ENCODE measurements around the gene GREB1. TPM values are rescaled to one million over a fixed set of nuclear protein-coding genes. Genes with fewer than 3 reads are reported as not detected.

Gene GREB1, protein sequence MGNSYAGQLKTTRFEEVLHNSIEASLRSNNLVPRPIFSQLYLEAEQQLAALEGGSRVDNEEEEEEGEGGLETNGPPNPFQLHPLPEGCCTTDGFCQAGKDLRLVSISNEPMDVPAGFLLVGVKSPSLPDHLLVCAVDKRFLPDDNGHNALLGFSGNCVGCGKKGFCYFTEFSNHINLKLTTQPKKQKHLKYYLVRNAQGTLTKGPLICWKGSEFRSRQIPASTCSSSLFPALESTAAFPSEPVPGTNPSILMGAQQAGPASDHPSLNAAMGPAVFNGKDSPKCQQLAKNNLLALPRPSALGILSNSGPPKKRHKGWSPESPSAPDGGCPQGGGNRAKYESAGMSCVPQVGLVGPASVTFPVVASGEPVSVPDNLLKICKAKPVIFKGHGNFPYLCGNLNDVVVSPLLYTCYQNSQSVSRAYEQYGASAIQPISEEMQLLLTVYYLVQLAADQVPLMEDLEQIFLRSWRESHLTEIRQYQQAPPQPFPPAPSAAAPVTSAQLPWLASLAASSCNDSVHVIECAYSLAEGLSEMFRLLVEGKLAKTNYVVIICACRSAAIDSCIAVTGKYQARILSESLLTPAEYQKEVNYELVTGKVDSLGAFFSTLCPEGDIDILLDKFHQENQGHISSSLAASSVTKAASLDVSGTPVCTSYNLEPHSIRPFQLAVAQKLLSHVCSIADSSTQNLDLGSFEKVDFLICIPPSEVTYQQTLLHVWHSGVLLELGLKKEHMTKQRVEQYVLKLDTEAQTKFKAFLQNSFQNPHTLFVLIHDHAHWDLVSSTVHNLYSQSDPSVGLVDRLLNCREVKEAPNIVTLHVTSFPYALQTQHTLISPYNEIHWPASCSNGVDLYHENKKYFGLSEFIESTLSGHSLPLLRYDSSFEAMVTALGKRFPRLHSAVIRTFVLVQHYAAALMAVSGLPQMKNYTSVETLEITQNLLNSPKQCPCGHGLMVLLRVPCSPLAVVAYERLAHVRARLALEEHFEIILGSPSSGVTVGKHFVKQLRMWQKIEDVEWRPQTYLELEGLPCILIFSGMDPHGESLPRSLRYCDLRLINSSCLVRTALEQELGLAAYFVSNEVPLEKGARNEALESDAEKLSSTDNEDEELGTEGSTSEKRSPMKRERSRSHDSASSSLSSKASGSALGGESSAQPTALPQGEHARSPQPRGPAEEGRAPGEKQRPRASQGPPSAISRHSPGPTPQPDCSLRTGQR (N-terminal part only)
- total RNA-seq, result under 1 TPM; 0.13 to 0.33 TPM

DNA sequence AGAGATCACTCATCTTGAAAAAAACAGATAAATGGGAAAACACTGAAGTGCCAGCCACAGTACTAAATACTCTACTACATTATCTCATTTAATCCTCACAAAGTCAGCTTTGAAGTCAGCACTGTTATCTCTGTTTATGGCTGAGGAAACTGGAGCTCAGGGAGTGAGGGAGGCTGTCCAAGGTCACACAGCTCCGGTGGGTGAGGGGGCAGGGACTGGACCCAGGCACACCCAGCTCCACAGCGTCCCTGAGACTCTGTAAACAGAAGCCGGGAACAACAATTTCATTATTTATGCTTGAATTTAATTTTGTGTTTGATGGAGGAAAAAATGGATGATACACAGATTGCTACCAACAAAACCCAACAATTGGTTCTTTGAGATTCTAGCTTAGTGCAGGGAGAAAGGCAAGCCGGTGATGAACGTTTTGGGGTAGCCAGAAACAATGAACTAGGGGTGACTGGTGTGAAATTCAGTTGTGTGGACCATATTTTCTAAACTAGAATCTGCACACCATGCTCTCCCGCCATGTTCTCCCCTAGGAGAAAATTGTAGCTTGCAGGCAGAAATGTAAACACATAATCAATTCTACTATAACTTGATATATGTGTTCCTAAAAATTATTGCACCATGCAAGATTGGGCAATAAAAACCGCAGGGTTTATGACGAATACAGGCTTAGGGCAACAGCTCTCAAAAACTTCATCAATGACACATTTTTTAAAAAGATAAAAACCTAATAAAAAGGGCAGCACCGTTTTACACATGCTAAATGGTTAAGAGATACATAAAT is at the start of gene GREB1:
TSS of gene GREB1 (plus strand) at position 768 of the 793 bp plus-strand sequence. CDS start 22,570 bp downstream, outside the sequence.
- H3K4me3 Mint-ChIP-seq, result no peak within 1 kb of the TSS
- H3K9me3 Mint-ChIP-seq, result no peaks in the 10 kb centered on the region
- no peaks in the 10 kb centered on the region for H3K4me1 Mint-ChIP-seq
- ChIA-PET CTCF (interaction anchor here (1.9 kb wide), 1 partner anchor 51 kb away, joined by 5 read pairs; no protein-coding TSS in a partner anchor), POLR2A (no interaction called here)
- no peaks in the 10 kb centered on the region for H3K36me3 Mint-ChIP-seq (ENCODE audit: low read depth)
- peaks cover 29% of the 10 kb centered on the region for H3K27me3 Mint-ChIP-seq
- no peak for DNase-seq
- no peak within 1 kb of the TSS for H3K27ac Mint-ChIP-seq

DNA sequence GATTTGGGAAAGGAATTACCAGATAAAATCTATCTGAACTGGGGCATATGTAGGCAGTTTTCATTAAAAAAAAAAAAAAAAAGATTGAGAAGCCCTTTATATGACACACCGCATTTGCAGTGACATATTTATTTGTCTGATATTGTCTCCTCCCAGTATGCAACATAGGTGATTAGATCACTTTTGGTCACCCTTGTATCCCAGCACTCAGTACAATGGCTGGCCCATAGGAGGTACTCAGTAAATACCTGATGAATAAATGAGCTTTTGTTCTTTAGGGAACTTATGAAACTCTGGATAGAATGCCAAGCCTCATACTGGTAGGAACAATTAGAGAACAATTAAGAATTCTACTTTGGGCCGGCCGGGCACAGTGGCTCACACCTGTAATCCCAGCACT is 45.0 kb upstream of the GREB1 start:
- Mint-ChIP-seq H3K27ac (no peak overlapping the region), H3K36me3 (ENCODE audit: low read depth) (no peaks in the 10 kb centered on the region), H3K9me3 (no peaks in the 10 kb centered on the region), H3K4me1 (peaks cover 4% of the 10 kb centered on the region), H3K4me3 (no peak overlapping the region), H3K27me3 (peaks cover 31% of the 10 kb centered on the region)
- no peak for DNase-seq
- ChIA-PET POLR2A (no interaction called here), CTCF (interaction anchor here (0.6 kb wide), 1 partner anchor 8 kb away, joined by 4 read pairs; no protein-coding TSS in a partner anchor)

DNA sequence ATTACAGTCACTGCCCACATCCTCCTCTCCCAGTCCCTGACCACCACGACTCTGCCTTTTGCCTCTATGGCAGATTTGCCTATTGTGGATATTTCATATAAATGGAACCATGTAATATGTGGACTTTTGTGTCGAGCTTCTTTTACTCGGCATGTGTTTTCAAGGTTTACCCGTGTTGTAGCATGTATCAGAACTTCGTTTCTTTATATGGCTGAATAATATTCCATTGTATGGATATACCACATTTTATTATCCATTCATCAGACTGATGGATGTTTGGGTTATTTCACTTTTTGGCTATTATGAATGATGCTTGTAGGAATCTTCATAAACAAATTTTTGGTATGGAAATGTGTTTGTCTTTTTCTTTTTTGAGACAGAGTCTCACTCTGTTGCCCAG is 43.7 kb upstream of the GREB1 start:
- POLR2A ChIA-PET, result no interaction called here
- CTCF ChIA-PET, result no interaction called here
- H3K9me3 Mint-ChIP-seq, result no peaks in the 10 kb centered on the region
- H3K27me3 Mint-ChIP-seq, result peaks cover 26% of the 10 kb centered on the region
- H3K36me3 Mint-ChIP-seq (ENCODE audit: low read depth), result no peaks in the 10 kb centered on the region
- H3K27ac Mint-ChIP-seq, result no peak overlapping the region
- DNase-seq, result no peak
- no peak overlapping the region for H3K4me3 Mint-ChIP-seq
- no peaks in the 10 kb centered on the region for H3K4me1 Mint-ChIP-seq

DNA sequence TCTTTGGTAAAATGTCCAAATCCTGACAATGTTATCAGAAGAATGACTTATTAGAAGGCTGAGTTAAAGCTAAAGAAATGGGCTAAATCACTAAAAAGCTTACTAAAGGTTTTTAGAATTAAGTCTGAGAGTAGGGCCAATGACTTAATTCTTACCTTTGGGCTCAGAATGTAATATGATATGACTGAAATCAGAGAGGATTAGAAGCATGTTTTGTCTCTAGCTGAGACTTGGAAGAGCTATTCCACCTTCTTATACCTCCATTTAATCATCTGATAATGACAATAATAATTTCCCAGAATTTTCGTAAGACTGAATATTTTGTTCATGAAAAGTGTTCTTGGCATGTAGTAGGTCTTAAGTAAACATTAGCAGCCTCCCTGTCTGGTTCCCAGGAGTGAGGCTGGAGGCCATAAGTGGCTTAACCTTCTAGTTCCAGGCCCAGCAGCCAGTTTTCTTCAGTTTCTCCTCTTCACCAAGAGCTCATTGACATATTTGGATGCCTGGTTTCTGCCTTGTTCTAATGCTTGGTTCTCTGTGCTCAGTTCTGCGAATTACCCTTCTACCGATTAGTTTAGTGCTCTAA is 42.4 kb upstream of the GREB1 start:
- no peak for DNase-seq
- ChIA-PET POLR2A (no interaction called here), CTCF (no interaction called here)
- H3K4me3 Mint-ChIP-seq, result no peak overlapping the region
- peaks cover 18% of the 10 kb centered on the region for H3K27me3 Mint-ChIP-seq
- no peaks in the 10 kb centered on the region for H3K36me3 Mint-ChIP-seq (ENCODE audit: low read depth)
- H3K4me1 Mint-ChIP-seq, result no peaks in the 10 kb centered on the region
- H3K27ac Mint-ChIP-seq, result no peak overlapping the region
- H3K9me3 Mint-ChIP-seq, result no peaks in the 10 kb centered on the region

DNA sequence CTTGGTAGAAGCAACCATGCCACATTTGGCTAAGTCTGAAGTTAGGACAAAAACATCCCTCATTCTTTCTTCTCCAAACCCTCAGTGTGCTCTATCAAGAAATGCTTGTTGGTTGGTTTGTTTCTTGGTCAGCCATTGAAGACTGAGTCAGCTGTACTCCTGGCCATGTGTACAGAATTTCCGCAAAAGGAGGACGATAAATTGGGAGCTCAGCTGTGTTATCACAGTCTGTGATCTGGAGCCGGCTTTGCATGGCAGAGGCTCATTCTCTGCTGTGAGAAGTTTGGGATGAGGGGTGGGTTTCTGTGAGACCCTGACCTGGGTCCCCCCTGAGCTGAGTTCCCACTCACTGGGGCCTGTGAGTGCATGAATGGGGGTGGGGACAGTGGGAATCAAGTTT is 41.6 kb upstream of the GREB1 start:
- DNase-seq, result no peak
- H3K27ac Mint-ChIP-seq, result no peak overlapping the region
- no peaks in the 10 kb centered on the region for H3K36me3 Mint-ChIP-seq (ENCODE audit: low read depth)
- no peaks in the 10 kb centered on the region for H3K4me1 Mint-ChIP-seq
- H3K4me3 Mint-ChIP-seq, result no peak overlapping the region
- ChIA-PET CTCF (no interaction called here), POLR2A (no interaction called here)
- peaks cover 15% of the 10 kb centered on the region for H3K27me3 Mint-ChIP-seq
- H3K9me3 Mint-ChIP-seq, result no peaks in the 10 kb centered on the region

DNA sequence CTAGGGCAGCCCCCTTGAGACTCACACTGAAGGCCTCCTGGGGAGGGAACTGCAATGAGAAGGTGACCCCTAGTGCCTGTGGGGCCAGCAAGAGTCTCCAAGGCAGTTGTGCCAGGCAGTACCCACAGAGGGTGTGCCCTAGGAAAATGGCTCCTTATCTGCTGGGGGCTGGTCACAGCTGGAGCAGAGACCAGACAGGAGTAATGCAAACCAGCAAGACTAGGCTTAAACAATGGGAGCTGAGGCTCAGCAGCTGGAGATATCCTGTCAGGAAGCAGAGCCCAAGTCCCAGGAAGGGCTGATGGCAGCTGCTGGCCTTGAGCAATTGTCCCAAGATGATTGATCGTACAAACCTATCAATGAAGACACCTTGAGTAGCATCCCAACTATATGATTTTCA is 41.1 kb upstream of the GREB1 start:
- no peak for DNase-seq
- Mint-ChIP-seq H3K4me3 (no peak overlapping the region), H3K27ac (no peak overlapping the region), H3K36me3 (ENCODE audit: low read depth) (no peaks in the 10 kb centered on the region), H3K4me1 (no peaks in the 10 kb centered on the region), H3K9me3 (no peaks in the 10 kb centered on the region), H3K27me3 (peaks cover 10% of the 10 kb centered on the region)
- CTCF ChIA-PET, result no interaction called here
- POLR2A ChIA-PET, result no interaction called here

DNA sequence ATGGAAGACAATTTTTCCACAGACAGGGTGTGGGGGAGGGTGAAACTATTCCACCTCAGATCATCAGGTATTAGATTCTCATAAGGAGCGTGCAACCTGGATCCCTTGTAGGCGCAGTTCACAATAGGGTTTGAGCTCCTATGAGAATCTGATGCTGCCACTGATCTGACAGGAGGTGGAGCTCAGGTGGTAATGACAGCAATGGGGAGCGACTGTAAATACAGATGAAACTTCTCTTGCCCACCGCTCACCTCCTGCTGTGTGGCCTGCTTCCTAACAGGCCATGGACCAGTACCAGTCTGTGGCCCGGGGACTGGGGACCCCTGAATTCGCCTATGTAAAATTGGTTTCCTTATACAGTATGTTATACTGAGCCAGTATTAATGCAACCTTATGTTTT is 40.6 kb upstream of the GREB1 start:
- Mint-ChIP-seq H3K4me3 (no peak overlapping the region), H3K36me3 (ENCODE audit: low read depth) (no peaks in the 10 kb centered on the region), H3K4me1 (peaks cover under 1% of the 10 kb centered on the region), H3K27me3 (peaks cover 8% of the 10 kb centered on the region), H3K9me3 (no peaks in the 10 kb centered on the region), H3K27ac (no peak overlapping the region)
- CTCF ChIA-PET, result no interaction called here
- DNase-seq, result no peak
- POLR2A ChIA-PET, result no interaction called here

DNA sequence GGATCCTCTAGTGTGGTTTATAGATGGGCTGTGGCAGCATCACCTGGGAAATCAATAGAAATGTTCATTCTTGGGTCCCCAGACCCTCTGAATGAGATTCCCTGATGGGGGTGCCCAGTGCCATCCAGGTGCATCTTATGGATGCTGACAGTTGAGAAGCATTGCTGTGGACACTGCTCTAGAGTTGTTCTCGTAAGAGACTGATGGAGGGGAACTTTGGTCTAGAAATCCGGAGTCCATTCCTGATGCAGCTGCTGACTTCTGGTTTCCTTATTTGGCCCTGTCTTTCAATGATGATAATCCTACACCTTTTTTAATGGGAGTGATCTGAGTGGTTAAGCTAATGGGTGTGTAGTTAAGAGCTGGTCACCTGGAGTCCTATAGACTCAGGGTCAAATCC is 39.5 kb upstream of the GREB1 start:
- ChIA-PET CTCF (interaction anchor here (0.5 to 0.7 kb wide), 2 partner anchors 29 to 97 kb away, joined by 3 read pairs; no protein-coding TSS in a partner anchor), POLR2A (no interaction called here)
- Mint-ChIP-seq H3K4me3 (no peak overlapping the region), H3K9me3 (no peaks in the 10 kb centered on the region), H3K27me3 (peaks cover 8% of the 10 kb centered on the region), H3K27ac (no peak overlapping the region), H3K36me3 (ENCODE audit: low read depth) (no peaks in the 10 kb centered on the region), H3K4me1 (peaks cover 10% of the 10 kb centered on the region)
- no peak for DNase-seq

DNA sequence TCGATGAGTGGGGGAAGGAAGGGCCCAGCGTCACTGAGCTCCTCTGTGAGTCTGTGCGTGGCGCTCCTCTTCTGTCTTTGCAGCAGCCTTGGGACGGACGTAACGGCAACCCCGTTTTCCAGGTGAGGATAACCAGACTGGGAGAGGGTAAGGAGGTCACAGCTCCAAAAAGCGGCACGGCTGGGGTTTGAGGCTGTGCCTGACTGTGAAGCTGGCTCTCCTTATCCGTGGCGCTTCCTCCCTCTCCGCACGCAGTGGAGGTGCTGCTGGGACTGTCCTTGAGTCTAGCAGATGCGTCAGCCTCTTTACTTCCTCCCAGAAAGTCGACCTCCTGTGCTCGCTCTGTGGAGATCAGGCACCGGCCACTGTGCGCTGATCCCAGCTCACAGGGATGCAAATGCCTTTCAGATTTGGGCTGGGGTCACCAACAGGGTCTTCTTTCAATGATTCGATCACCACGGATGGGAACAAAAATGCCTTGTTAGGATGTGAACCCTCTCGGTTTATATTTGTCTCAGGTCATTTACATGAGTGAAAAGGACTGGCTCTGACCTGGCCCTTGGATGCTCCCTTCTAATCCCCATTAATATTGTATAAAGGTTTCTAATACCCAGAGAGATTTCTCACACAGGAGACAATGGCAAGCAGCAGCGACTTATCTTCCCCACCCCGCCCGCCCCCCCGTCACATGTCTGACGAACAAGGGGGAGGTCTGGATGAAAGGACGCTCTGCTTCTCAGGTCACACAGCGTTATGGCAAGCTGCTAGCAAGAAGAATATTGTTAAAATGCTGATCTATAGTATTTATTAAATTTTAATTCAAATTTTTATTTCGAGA is 37.8 kb upstream of the GREB1 start:
- no peak overlapping the region for H3K27ac Mint-ChIP-seq
- no peaks in the 10 kb centered on the region for H3K9me3 Mint-ChIP-seq
- peaks cover 3% of the 10 kb centered on the region for H3K27me3 Mint-ChIP-seq
- H3K4me1 Mint-ChIP-seq, result peaks cover 17% of the 10 kb centered on the region
- CTCF ChIA-PET, result interaction anchor here (1.5 kb wide), 1 partner anchor 363 kb away, joined by 3 read pairs; a partner anchor contains a TSS
- H3K4me3 Mint-ChIP-seq, result no peak overlapping the region
- no peak for DNase-seq
- POLR2A ChIA-PET, result no interaction called here
- H3K36me3 Mint-ChIP-seq (ENCODE audit: low read depth), result no peaks in the 10 kb centered on the region

DNA sequence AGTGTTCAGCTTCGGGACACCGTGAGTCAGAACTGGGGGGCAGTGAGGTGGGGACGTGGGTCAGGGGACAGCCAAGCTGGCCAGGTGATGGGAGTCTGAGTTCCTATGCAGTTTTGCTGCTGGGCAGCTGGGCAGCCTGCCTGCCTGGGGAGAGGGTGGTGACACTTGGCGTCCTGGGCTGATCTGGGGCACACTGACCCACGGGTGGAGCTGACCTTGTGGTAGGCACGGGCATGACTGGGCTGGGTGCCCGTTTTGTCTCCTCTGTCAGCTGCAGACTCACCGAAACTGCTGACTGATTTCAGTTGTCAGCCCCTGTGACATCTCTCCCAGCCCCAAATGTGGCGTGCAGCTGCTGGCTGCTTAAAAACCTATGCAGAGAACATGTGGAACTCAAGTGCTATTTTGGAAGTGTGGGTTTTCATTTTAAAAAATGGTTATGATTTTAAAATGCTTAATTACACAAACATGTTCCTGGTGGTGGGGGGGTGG is 35.3 kb upstream of the GREB1 start:
- Mint-ChIP-seq H3K4me3 (no peak overlapping the region), H3K27ac (no peak overlapping the region), H3K36me3 (ENCODE audit: low read depth) (no peaks in the 10 kb centered on the region), H3K27me3 (peaks cover 5% of the 10 kb centered on the region), H3K4me1 (peaks cover 18% of the 10 kb centered on the region), H3K9me3 (peaks cover 3% of the 10 kb centered on the region)
- DNase-seq, result peak; percentile 19
- POLR2A ChIA-PET, result no interaction called here
- CTCF ChIA-PET, result interaction anchor here (1.0 kb wide), 2 partner anchors 21 to 86 kb away, joined by 3 to 4 read pairs; no protein-coding TSS in a partner anchor

DNA sequence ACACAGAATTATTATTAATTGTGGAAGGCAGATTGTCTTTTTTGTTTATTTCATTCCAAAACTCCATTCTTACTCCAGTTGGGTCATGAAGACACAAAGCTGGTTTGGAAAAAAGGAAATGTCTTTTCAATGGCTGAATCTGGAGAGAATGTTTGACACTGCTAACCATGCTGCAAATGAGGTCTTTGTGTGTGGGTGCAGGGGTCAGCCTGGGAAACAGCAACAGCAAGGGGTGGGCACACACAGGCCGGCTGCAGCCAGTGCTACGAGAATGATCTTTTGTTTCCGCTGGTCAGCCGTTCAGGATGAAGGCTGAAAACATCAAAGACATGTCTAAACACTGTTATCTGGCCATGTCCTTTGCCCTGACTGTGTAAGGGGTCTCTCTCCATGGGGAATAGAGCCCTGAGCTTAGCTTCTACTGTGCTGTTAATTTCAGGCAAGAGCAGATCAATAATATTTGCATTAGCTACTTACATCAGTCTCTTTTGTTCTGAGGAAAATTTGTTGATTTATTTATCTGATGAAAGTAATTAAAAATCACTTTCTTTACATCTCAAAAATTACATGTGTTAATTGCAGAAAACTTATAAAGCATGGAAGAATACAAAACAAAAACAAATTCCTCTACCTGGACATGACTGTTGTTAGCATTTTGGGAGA is 34.6 kb upstream of the GREB1 start:
- no peak for DNase-seq
- ChIA-PET CTCF (no interaction called here), POLR2A (no interaction called here)
- no peaks in the 10 kb centered on the region for H3K36me3 Mint-ChIP-seq (ENCODE audit: low read depth)
- no peak overlapping the region for H3K27ac Mint-ChIP-seq
- peaks cover 6% of the 10 kb centered on the region for H3K27me3 Mint-ChIP-seq
- H3K4me1 Mint-ChIP-seq, result peaks cover 18% of the 10 kb centered on the region
- H3K4me3 Mint-ChIP-seq, result no peak overlapping the region
- peaks cover 3% of the 10 kb centered on the region for H3K9me3 Mint-ChIP-seq

Measured in activated CD4-positive, alpha-beta memory T cell treated with anti-CD3 and anti-CD28 coated beads, Interleukin-2, amount 10 ng/mL, durations not matched to agents 7 days and 5 days (primary cell).